WI38 (cell line): Measurements from ENCODE around the gene GPR42.

ENCODE experiments used
- H3K4me3 ChIP-seq: 2 replicates; pipeline ENCODE4 v1.5.1; 2011; ENCODE audit warnings: low read depth, mild to moderate bottlenecking, control low read depth, low read length
- TF ChIP-seq, protein P1 (sequence below): IDR thresholded peaks from 2 replicates; pipeline ENCODE4 v1.5.1; 2012; ENCODE audit warnings: low read depth, mild to moderate bottlenecking, control low read depth, low read length

The GPR42 gene

DNA sequence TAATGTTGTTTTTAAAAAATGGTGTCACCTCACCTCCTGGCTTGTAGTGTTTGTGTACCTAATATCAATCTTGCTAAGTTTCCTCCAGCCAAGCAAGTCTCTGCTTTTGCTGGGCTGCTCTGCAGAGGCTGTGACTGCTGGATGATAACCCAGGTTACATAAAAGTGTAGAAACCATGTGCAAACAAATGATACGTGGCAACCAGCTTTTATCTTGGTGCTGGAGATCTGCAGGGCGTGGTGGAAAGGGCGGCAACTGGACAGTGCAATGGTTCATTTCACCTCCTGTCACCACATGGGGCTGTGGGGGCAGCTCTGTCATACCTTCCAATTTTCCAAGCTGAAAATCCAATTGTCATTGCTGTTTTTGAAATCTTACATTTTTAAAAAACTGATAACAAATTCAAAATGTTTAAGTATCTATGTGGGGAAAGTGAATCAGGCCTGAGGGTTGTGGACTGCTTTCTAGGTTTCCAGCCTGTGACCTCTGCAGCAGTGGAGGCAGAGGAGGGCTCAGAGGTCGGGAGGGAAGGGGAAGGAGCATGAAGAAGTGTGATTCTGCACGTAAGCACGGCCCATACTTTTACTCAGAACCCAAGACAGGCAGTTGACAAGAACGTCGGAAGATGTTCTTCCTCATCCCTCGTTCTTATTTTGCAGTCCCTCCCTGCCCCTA, 9.7 kb downstream of the GPR42 start:
- H3K4me3 ChIP-seq: no peak overlapping the region
- TF ChIP-seq, protein P1, sequence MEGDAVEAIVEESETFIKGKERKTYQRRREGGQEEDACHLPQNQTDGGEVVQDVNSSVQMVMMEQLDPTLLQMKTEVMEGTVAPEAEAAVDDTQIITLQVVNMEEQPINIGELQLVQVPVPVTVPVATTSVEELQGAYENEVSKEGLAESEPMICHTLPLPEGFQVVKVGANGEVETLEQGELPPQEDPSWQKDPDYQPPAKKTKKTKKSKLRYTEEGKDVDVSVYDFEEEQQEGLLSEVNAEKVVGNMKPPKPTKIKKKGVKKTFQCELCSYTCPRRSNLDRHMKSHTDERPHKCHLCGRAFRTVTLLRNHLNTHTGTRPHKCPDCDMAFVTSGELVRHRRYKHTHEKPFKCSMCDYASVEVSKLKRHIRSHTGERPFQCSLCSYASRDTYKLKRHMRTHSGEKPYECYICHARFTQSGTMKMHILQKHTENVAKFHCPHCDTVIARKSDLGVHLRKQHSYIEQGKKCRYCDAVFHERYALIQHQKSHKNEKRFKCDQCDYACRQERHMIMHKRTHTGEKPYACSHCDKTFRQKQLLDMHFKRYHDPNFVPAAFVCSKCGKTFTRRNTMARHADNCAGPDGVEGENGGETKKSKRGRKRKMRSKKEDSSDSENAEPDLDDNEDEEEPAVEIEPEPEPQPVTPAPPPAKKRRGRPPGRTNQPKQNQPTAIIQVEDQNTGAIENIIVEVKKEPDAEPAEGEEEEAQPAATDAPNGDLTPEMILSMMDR: no peak

DNA sequence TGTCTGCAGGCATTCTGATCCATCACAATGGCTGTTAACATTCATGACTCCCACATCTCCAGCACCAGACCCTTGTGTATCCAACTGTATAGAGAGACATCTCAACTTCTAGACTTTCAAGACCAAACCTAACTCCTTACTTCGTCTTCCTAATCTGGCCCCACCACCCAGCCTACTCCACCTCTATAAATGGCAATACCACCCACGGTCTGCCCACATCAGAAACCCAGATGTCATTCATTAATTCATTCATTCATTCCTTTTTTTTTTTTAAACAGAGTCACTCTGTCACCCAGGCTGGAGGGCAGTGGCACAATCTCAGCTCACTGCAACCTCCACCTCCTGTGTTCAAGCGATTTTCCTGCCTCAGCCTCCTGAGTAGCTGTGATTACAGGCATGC, 10.4 kb downstream of the GPR42 start:
- no peak overlapping the region for H3K4me3 ChIP-seq
- TF ChIP-seq, protein P1: no peak

DNA sequence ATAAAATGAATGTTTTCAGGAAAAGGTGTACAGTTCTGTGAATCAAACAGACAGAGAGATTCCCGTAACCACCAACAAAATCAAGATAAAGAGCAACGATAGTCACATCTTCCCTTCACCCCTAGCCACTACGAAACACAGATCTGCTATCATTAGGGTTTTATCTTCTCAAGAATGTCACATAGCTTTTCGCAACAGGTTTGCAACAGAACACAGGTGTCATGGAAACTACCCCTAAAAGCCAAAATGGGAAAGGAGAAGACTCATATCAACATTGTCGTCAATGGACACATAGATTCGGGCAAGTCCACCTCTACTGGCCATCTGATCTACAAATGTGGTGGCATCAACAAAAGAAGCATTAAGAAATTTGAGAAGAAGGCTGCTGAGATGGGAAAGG, 11.1 kb downstream of the GPR42 start:
- no peak overlapping the region for H3K4me3 ChIP-seq
- TF ChIP-seq, protein P1: no peak

DNA sequence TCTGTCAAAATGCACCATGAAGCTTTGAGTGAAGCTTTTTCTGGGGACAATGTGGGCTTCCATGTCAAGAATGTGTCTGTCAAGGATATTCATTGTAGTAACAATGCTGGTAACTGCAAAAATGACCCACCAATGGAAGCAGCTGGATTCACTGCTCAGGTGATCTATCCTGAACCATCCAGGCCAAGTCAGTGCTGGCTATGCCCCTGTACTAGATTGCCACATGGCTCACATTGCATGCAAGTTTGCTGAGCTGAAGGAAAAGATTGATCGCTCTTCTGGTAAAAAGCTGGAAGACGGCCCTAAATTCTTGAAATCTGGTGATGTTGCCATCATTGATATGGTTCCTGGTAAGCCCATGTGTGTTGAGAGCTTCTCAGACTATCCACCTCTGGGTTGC, 12.7 kb downstream of the GPR42 start:
- TF ChIP-seq, protein P1: no peak
- H3K4me3 ChIP-seq: no peak overlapping the region

DNA sequence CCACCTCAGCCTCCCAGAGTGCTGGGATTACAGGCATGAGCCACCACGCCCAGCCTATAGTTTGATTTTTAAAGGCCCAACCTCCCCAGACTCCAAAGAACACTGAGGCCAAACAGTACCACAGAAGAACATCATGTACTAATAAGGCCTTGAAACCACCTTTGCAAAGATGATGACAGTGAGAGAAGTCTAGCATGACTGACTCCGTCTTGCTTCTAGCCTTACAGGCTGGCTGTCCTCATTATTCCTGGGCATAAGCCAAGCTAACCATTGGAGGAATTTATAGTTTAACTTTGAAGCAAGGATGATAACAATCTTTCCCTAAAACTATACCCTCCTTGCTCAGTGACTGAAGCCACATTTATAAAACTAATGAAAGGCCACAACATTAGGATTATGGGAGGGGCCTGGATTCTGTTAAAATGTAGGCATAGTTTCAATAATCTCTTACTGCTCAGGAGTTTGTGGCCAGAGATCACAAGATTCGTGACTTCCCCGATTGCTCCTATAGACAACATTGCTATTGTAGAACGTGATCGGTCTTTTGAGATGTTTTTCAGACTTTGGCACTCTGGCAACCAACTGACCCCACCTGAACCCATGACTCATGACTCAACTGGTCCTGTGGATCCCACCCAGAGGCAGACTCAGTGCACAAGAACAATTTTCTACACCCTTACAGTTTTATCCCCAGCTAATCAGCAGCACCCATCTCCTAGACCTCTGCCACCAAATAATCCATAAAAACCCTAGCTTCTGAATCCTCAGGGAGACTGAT, 17.6 kb downstream of the GPR42 start:
- TF ChIP-seq, protein P1: no peak
- no peak overlapping the region for H3K4me3 ChIP-seq

DNA sequence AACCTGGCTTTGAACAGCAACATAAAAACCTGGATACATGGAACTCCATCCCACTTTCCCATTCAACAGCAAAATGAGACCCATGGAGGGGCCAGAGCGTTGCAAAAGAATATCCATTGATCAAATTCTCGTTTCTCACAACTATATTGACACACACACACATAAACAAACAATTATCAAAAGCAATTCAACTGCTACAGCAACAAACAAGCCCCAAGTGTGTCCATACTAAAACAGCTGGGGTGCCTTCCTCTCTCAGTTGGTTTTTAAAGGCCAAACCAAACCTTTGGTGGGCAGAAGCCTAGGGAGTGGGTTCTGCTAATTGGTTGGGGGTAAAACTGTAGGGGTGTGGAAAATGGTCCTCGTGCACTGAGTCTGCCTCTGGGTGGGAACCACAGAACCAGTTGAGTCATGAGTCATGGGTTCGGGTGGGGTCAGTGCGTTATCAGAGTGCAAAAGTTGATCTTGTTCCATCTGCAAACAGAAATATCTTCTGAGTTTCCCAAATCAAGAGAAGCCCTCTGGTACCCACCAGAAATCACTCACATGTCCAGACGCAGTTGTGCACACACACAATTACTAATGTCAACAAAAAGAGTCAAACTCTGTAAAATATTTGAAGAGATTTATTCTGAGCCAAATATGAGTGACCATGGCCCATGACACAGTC, 18.5 kb downstream of the GPR42 start:
- TF ChIP-seq, protein P1: no peak

More for the DNA sequence above, 18.5 kb downstream of the GPR42 start:
- H3K4me3 ChIP-seq: no peak overlapping the region
